NCI-H69 (cell line): ENCODE results near the gene GDF10.

Experiments used
- DNase-seq: peaks from one replicate; lab custom pipeline; 2025; lab: John Stamatoyannopoulos, UW

GDF10 gene

GRCh38 chr10:47294501-47294900 is 5.5 kb upstream of the GDF10 start:
- no peak for DNase-seq

DNA sequence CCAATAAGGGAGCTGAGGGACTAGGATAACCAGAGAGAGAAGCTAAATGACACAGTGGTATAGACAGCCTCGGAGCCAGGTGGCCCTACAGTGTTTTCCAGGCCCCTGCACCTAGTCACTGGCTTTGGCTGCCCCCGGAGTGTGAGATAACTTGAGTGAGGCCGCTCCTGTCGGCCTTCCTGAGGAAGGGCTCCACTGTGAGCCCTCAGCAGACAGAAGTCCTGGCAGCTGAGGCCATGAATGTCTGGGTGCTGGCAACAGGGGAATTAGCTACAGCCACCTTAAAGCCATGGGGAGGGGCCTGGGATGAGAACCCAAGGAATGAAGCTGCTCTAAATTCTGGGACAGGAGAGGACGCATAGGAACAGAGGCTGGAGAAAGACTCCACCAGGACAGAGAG is 4.6 kb upstream of the GDF10 start:
- DNase-seq = no peak

- DNase-seq = no peak
Measured at GRCh38 chr10:47296156-47296894, 3.7 kb upstream of the GDF10 start.

DNA sequence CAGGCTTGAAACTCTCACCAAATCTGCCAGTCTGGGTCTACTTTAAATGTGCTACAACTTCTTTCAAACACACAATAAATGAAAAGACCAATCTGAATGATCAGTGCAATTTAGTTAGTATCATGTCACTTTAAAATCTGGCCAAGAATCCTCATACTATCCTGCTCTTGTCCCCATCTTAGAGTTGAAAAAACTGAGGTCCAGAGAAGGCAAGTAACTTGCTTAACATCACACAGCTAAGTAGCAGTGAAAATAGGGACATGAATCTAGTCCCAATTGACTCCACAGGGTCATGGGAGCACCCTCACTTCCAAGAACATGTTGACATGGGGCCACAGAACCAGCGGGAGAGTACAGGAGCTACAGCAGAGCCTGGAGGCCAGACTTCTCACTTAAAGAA is 3.1 kb upstream of the GDF10 start:
- no peak for DNase-seq

GRCh38 chr10:47297866-47298540 is 2.0 kb upstream of the GDF10 start:
- DNase-seq = no peak

- no peak for DNase-seq
Measured at GRCh38 chr10:47298715-47299114, 1.3 kb upstream of the GDF10 start.

DNA sequence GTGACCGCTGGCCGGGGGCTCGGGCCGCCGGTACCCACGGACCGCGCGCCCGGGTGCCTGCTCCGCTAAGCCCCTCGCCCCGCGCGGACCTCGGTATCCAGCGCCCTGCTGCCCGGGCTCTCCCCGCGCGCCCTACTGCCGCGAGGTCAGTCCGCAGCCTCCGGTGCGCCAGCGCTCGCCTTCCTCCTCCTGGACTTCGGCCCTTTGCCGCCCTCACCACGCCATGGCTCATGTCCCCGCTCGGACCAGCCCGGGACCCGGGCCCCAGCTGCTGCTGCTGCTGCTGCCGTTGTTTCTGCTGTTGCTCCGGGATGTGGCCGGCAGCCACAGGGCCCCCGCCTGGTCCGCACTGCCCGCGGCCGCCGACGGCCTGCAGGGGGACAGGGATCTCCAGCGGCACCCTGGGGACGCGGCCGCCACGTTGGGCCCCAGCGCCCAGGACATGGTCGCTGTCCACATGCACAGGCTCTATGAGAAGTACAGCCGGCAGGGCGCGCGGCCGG is 483 bp downstream of the GDF10 start:
- DNase-seq = no peak

GRCh38 chr10:47301833-47302232 is 1.8 kb downstream of the GDF10 start:
- DNase-seq = no peak

DNA sequence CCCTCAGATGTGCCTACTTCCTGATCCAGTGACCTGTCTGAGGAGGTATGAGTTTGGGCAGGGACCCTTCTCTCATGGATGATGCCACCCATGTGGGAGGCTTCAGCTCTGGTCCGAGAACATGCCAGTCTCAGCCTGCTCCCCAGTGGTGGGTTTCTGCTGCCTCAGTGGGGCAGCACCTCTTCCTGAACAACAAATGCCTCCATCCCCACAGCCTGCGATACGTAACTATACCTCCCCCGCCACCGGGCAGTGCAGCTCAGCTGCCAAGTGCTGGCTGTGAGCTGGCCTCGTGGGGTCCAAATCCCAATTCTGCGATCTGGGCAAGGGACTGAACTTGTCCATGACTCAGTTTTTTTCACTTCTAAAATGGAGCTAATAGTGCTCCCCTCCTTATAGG is 3.1 kb downstream of the GDF10 start:
- no peak for DNase-seq

DNA sequence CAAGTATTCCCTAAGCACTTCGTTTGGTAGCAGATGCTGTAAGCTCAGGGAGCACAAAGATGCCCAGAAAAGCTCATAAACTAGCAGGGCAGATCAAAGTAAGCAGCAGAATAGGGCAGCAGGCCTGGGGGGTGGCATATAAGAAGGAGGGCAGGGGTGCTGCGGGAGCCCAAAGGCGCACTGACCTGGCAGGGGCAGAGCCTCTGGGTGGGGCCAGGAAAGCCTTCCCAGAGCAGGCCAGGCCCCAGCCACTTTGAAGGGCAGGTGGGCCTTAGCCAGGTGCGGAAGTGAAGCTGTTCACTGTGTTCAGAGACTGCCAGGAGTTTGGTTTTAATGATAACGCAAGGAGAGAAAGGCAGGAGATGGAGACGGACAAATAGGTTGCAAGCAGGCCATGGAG is 3.9 kb downstream of the GDF10 start:
- DNase-seq = no peak

DNA sequence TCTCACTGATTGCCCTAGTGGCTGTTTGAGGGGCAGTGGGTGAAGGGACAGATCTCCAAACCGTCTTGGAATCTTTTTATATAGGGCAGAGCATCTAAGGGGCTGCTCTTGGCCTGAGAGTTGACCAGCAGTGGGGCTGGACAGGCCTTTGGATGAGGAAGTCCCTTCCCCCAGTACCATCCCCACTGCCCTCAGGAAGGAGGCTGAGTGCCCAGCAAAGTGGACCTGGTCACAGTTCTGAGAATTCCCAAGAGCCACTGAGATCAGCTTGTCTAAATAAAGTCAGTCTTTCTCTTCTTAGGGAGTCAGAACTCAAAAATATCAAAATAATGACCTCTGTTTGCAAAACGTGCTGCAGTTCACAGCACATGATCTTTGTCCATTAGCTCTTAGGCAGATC is 5.6 kb downstream of the GDF10 start:
- DNase-seq = no peak

- no peak for DNase-seq
Measured at GRCh38 chr10:47306387-47307210, 6.6 kb downstream of the GDF10 start.

DNA sequence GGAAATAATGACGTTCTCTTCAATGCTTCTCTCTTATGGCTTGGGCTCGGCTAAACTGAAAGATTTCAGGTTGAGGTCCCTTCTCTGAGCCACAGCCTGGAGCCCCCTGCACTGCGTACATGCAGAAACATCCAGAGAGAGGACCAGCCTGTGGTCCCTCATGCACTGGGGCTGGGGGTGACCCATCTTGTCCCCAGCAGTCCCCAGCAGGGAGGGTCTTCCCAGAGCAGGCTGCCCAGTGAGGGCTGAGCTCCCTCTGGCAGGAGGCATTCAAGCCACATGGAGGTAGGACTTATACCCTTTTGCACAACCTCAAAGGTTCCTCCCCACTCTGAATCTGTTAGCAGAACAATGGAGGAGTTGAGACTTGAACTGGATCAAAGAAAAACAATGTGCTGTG is 7.4 kb downstream of the GDF10 start:
- DNase-seq = no peak

GRCh38 chr10:47308775-47309174 is 8.8 kb downstream of the GDF10 start:
- no peak for DNase-seq

DNA sequence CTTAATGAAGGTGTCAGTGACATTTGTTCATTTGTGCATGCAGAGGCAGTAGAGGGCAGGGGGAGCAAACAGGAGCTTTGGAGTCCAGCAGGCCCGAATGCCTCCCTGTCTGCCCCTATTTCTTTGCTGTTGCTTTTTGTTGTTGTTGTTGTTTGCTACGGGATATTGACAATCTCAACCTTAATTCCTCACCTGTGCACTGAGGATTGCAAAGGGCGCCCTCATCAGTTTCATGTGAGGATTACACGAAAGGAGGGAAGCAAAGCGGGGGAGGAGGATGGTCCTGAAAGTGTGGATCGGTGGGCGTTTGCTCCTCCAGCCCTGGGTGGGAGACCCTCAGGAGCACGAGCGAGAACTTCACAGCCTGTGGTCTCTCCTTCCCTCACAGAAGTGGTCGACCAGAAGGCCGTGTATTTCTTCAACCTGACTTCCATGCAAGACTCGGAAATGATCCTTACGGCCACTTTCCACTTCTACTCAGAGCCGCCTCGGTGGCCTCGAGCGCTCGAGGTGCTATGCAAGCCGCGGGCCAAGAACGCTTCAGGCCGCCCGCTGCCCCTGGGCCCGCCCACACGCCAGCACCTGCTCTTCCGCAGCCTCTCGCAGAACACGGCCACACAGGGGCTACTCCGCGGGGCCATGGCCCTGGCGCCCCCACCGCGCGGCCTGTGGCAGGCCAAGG is 9.6 kb downstream of the GDF10 start:
- DNase-seq = no peak

GRCh38 chr10:47310090-47310505 is 10.1 kb downstream of the GDF10 start:
- no peak for DNase-seq

DNA sequence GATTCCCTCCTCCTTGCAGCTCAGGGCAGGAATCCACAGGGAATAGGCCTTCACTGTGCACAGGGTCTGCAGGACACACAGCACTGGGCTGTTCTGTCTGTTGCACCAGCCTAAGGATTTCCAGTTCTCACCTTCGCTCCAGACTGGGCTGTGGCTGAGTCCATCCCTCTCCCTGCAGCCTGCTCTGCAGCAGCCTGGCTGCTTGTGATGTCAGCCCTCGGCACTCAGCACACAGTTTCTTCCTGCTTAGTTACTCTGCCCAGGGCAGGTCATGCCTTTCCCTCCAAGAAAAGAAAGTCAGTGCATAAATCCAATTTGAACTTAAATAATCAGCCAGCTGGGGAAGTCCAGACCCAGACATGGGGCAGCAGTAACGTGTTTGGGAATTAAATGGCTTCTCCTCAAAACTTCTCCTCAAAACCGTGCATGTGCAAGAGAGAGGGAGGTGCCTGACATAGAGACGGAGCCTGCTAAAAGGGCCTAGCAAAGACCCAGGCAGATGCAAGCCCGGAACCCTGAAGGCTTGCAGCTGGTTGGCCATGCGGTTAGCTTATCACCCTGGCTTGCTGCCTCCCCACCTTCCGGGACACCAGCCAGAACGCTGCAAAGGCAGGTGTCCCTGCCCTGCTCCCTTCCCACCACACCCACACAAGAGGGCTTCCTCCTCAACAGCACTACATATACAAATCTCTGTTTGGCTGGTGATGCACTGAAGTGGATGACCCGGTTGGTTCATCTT is 11.4 kb downstream of the GDF10 start:
- DNase-seq = no peak

DNA sequence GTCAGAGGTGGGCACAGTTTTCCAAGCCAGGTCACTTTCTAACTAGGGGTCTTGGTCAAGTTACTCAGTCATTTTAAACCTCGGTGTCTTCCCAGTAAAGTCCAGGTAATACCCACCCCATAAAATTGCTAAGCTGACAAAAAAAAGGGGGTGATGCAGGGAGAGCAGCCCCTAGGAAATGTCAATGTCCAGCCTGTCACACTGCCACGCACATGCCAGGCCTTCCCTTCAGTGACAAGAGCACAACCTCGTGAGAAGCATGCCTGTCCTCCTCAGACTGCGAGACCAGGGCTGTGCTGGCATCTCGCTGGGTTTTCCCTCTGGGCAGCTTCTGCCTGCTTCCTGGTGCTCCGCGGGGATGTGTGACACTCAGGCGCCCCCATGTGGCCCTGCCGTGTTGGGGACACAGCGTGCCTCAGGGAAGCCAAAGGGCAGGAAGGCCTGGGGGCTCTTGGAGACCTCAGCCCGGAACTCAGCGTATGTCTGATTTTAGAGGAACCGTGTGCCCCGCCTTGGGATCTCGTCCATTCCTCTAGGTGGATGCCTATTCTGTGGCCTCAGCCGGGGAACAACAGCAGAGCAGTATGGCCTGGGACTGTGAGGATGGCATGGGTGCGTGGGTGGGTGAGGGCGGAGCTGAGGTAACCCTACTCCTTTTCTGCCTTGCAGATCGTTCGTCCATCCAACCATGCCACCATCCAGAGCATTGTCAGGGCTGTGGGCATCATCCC is 12.1 kb downstream of the GDF10 start:
- peak; percentile 40 for DNase-seq

DNA sequence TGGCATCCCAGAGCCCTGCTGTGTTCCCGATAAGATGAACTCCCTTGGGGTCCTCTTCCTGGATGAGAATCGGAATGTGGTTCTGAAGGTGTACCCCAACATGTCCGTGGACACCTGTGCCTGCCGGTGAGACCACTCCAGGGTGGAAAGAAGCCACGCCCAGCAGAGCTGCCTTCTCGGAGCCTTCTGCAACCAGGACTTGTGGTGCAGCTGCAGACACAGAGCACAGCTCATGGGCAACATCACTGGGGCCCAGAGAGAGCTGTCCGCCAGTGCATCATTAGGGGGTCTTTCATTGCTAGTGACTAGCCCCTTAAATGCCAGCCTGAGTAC is 12.6 kb downstream of the GDF10 start:
- DNase-seq = no peak

DNA sequence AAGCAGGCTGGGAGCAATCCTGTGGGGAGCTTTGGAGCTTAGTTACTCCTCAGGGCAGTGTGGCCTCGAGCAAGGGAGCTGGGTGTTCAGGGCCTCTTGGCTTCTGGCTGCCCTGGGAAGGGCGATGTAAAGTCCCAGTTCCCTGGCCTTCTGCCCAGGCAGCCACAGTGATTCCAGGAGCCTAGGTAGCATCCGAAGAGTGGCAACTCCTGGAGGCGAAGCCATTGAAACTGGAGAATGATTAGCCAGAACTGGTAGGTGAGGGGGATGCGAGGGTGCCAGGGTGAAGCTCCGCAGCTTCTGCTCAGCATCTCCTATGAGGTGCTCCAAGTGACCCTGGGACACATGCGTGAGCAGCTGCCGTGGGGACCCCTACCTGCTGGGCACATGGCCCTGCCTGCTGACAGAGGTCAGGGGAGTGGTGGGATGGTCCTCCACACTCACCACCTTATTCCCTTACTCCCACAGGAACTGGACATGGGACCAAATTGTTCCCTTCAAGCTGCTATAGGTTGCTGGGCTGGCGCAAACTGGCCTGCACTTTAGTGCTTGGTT is 14.5 kb downstream of the GDF10 start:
- no peak for DNase-seq

- no peak for DNase-seq
Measured at GRCh38 chr10:47315421-47315820, 15.4 kb downstream of the GDF10 start.
